ENCODE measurements around the gene UTP18.
"Not testable (repeated sequence)": the region's sequence is repeated elsewhere in the genome, so short reads cannot be mapped to it uniquely, and the experiment has no call there.

Gene UTP18

GRCh38 chr17:51259564-51260236, 646 bp upstream of the UTP18 start, which contains the start of gene MBTD1:
TSS of gene MBTD1 (minus strand) at chr17:51260049. CDS start at chr17:51225161, 34,888 bp downstream.
- peak; percentile 27 for FAIRE-seq

GRCh38 chr17:51261024-51261963, 948 bp downstream of the UTP18 start:
- no peak for FAIRE-seq

- FAIRE-seq = no peak
Measured at GRCh38 chr17:51263006-51263405, 2.7 kb downstream of the UTP18 start.

- FAIRE-seq = not testable (repeated sequence)
Measured at GRCh38 chr17:51264466-51264865, 4.1 kb downstream of the UTP18 start.

- no peak for FAIRE-seq
Measured at GRCh38 chr17:51269991-51270390, 9.6 kb downstream of the UTP18 start.

GRCh38 chr17:51270636-51271035, 10.3 kb downstream of the UTP18 start:
- FAIRE-seq = no peak

GRCh38 chr17:51272812-51273211, 12.5 kb downstream of the UTP18 start:
- FAIRE-seq = no peak

- no peak for FAIRE-seq
Measured at GRCh38 chr17:51275381-51275780, 15.0 kb downstream of the UTP18 start.

- FAIRE-seq = no peak
Measured at GRCh38 chr17:51279183-51279582, 18.8 kb downstream of the UTP18 start.

- no peak for FAIRE-seq
Measured at GRCh38 chr17:51287412-51287811, 27.1 kb downstream of the UTP18 start.

GRCh38 chr17:51289696-51290111, 29.4 kb downstream of the UTP18 start:
- no peak for FAIRE-seq

GRCh38 chr17:51294338-51294737, 34.0 kb downstream of the UTP18 start:
- not testable (repeated sequence) for FAIRE-seq

GRCh38 chr17:51298508-51299371, 38.4 kb downstream of the UTP18 start:
- FAIRE-seq = peak; percentile 85

- FAIRE-seq = no peak
Measured at GRCh38 chr17:51299859-51300258, 39.5 kb downstream of the UTP18 start.

- FAIRE-seq = no peak
Measured at GRCh38 chr17:51305182-51305581, 44.8 kb downstream of the UTP18 start.

GRCh38 chr17:51312003-51312402, 51.7 kb downstream of the UTP18 start:
- peak; percentile 19 for FAIRE-seq

GRCh38 chr17:51319186-51319585, 58.8 kb downstream of the UTP18 start:
- FAIRE-seq = no peak

GRCh38 chr17:51322390-51323029, 62.2 kb downstream of the UTP18 start:
- FAIRE-seq = no peak

GRCh38 chr17:51325471-51325870, 65.1 kb downstream of the UTP18 start:
- FAIRE-seq = no peak

- not testable (repeated sequence) for FAIRE-seq
Measured at GRCh38 chr17:51330861-51331503, 70.6 kb downstream of the UTP18 start.

GRCh38 chr17:51335006-51335590, 74.8 kb downstream of the UTP18 start:
- FAIRE-seq = no peak
